Astrocyte of the cerebellum (primary cell): ENCODE results near the gene PDGFRA.

Source experiments
- DNase-seq: peaks from one replicate; pipeline ENCODE4 v3.0.0-alpha.2; 2011; ENCODE audit warnings: low read depth
- H3K4me3 ChIP-seq: 2 replicates; pipeline ENCODE4 v1.5.1; 2011; ENCODE audit warnings: mild to moderate bottlenecking, low read depth, low read length, moderate library complexity
- in situ Hi-C: cut with HindIII; loops from 2 replicates; pipeline ENCODE4 v1.10.0; 2017; ENCODE audit warnings: low sequenced_read_pairs
- TF ChIP-seq, protein P1 (sequence below): IDR thresholded peaks from 2 replicates; pipeline ENCODE4 v1.5.1; 2012; ENCODE audit warnings: low read length, low read depth, moderate library complexity, mild to moderate bottlenecking; ENCODE audit errors: missing control alignments

PDGFRA gene

DNA sequence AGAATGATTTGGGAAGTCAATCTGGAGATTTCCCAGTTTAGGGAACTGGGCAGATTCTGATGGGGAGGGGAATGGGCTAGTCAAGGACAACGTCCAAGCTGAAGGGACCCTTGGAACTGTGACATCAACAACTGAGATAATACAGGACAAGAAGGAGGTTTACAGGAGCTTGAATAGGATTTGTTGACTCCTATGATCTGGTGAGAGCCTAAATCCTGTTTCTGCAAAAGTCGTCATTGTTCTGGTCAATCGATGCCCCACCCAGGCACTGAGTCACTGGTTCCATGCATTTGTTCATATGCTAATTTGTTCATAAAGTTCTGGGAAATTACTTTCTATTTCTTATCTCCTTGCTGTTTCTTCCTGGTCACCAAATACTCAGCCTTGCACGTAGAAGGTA, 15.3 kb upstream of the PDGFRA start:
- no peak for DNase-seq

DNA sequence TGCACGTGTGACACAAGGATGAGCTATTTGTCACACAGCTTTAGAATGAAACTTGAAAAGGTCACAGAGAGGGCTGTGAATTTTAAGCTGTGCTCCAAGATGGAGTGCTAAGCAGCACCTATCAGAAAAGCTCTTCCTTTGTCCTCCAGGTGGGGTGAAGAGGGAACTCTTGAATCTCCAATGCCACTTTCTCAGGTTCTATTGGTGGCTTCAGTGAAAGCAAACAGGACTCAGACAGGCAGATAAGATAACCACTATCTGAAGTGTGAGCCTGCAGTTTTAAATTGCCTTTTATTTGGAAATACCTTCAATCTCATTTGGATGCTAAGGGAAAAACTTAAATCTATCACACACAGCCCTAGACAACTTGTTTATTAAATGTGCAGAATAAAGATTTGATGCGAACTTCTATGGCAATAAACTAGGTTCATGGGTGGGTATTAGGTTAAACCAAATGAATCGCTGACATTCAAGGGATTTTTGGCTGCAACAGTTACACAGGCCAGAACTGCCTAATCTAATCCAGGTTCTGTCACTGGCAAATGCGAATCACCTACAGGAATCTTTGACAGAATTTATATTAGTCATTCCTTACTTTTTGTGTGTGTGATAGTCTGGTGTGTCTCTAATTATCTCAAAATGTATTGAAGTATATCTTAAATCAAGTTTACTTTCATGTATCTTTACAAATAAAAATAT, 13.6 kb upstream of the PDGFRA start:
- H3K4me3 ChIP-seq, result no peak overlapping the region
- in situ Hi-C loops, result loop anchor here (10.0 kb wide), 2 partner anchors 281 to 501 kb away; no protein-coding TSS in a partner anchor
- no peak for DNase-seq
- TF ChIP-seq, protein P1, sequence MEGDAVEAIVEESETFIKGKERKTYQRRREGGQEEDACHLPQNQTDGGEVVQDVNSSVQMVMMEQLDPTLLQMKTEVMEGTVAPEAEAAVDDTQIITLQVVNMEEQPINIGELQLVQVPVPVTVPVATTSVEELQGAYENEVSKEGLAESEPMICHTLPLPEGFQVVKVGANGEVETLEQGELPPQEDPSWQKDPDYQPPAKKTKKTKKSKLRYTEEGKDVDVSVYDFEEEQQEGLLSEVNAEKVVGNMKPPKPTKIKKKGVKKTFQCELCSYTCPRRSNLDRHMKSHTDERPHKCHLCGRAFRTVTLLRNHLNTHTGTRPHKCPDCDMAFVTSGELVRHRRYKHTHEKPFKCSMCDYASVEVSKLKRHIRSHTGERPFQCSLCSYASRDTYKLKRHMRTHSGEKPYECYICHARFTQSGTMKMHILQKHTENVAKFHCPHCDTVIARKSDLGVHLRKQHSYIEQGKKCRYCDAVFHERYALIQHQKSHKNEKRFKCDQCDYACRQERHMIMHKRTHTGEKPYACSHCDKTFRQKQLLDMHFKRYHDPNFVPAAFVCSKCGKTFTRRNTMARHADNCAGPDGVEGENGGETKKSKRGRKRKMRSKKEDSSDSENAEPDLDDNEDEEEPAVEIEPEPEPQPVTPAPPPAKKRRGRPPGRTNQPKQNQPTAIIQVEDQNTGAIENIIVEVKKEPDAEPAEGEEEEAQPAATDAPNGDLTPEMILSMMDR, result no peak

More for the DNA sequence above, 15.3 kb upstream of the PDGFRA start:
- in situ Hi-C loops, result loop anchor here (10.0 kb wide), 2 partner anchors 279 to 499 kb away; no protein-coding TSS in a partner anchor
- H3K4me3 ChIP-seq, result no peak overlapping the region
- TF ChIP-seq, protein P1, result no peak

DNA sequence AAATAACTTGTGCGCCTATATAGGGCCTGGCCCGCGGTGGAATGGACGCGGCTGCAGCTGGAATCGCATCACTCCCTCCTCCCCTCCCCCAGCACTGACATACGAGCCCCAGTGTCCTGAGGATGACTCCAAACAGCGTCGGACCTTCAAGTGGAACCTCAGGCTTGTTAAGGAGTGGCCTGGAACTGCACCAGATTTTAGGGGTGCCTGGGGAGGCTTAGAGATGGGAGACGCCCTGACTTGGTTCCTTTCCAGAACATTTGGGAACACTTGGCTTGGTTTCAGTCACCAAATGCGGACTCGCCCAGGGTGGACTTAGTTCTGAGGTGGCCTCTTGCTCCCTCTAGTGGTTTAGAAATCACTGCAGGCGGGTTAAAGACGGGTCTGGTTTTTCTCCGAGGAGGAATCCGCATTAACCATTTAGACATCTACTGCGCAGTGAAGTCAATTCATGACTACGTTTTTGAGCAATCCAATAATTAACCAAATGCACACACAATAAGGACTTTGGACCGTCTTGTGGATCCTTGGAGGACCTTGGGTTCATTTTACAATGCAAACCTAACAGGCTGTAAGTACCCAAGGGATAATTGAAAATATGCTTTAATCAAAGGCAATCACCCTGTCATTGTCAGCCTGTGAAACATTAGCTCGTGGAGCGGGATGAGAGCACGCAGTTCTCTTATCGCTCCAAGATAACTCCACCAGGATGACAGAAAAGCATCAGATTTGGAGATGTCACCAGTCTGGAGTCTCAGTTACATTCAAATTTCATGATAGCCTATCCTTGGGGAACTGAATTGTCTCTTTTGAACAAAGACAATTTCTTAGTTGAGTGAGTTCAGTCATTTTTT, 11.2 kb upstream of the PDGFRA start:
- peak overlapping the region; percentile 47 for H3K4me3 ChIP-seq
- DNase-seq, result peak; percentile 55
- TF ChIP-seq, protein P1, result peak; percentile 90
- in situ Hi-C loops, result loop anchor here (10.0 kb wide), 2 partner anchors 283 to 503 kb away; no protein-coding TSS in a partner anchor

DNA sequence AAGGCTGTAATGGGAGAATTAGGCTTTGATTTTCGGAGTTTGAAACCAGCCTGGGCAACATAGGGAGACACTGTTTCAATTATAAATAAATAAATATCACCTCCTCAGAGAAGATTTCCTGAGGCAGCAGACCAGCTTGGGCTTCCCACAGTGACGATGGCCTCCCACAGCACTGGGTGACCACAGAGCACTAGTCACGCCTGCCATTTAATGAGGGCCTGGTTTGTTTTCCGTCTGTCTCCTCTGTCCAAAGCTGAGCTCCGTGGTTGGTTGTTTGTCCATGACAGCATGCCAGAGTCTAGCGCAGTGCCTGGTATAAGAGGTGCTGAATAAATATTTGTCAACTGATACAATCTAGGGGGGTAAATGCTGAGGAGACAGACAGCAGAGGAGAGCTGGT, 10.4 kb upstream of the PDGFRA start:
- DNase-seq, result no peak
- in situ Hi-C loops, result loop anchor here (10.0 kb wide), 2 partner anchors 284 to 504 kb away; no protein-coding TSS in a partner anchor
- TF ChIP-seq, protein P1, result no peak
- H3K4me3 ChIP-seq, result no peak overlapping the region

DNA sequence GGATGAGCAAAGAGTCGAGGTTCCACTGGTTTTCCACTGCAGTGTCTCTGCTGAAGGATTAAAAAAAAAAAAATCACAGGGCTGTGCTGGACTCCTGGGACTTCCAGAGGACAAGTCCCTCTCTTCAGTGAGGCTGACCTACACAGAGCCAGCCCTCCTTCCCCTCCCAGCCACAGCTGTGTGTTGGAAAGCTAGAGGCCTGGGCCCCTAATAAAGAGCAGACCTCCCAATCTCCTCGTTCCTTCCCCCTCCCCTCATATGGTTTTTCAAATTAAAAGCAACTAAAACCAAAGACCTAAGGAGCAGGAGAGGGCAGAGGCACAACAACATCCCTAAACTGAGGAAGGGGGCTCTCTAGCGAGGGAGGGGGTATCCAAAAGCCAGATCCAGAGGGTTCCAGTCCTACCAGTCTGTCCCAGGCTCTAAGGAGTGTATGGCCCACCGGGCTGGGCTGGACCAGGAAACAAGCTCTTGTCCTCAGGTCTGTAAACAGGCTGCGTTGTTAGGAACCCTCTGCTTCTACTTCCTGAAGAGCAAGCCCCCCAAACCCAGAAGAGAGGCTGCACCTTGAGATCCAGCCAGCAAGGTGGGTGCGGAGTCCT, 4.0 kb upstream of the PDGFRA start:
- TF ChIP-seq, protein P1, result no peak
- no peak for DNase-seq
- in situ Hi-C loops, result no loop called here
- no peak overlapping the region for H3K4me3 ChIP-seq
